Liver (tissue), 9 donors: ENCODE measurements around the gene XAB2. TPM values are rescaled to one million over a fixed set of nuclear protein-coding genes. Genes with fewer than 3 reads are reported as not detected.

ENCODE experiments used
- DNase-seq: peaks from one replicate; pipeline ENCODE4 v3.0.0-alpha.2; 2017; ENCODE audit warnings: low spot score
- H3K27ac ChIP-seq, 2 donors: one replicate each; pipeline ENCODE4 v1.7.0; 2013; ENCODE audit warnings: inconsistent platforms in 2 of 2, low read length in 2 of 2, control low read depth in 1 of 2, low read depth in 1 of 2, mild to moderate bottlenecking in 1 of 2
- H3K27me3 ChIP-seq, 4 donors: one replicate each; pipeline versions ENCODE4 v1.6.1 to v1.7.0; 2013; ENCODE audit warnings: low read length in 3 of 4, inconsistent platforms in 1 of 4, mild to moderate bottlenecking in 1 of 4, moderate library complexity in 1 of 4; ENCODE audit not compliant: control insufficient read depth in 4 of 4, insufficient read depth in 4 of 4
- H3K36me3 ChIP-seq, 4 donors: one replicate each; pipeline versions ENCODE4 v1.6.1 to v1.7.0; 2013; ENCODE audit warnings: low read length in 3 of 4, mild to moderate bottlenecking in 3 of 4, low read depth in 1 of 4, moderate library complexity in 1 of 4; ENCODE audit not compliant: control insufficient read depth in 4 of 4, insufficient read depth in 3 of 4
- H3K4me1 ChIP-seq, 4 donors: one replicate each; pipeline versions ENCODE4 v1.6.1 to v1.7.0; 2013; ENCODE audit warnings: low read length in 3 of 4, mild to moderate bottlenecking in 3 of 4, moderate library complexity in 1 of 4; ENCODE audit not compliant: control insufficient read depth in 4 of 4, insufficient read depth in 4 of 4
- H3K4me3 ChIP-seq, 3 donors: one replicate each; pipeline versions ENCODE4 v1.6.1 to v1.7.0; 2013; ENCODE audit warnings: low read length in 3 of 3, control low read depth in 1 of 3, low read depth in 1 of 3, mild to moderate bottlenecking in 1 of 3
- H3K9ac ChIP-seq, 2 donors: one replicate each; pipeline ENCODE4 v1.7.0; 2013; ENCODE audit warnings: low read length in 2 of 2, mild to moderate bottlenecking in 2 of 2, moderate library complexity in 2 of 2, control low read depth in 1 of 2, low read depth in 1 of 2
- H3K9me3 ChIP-seq, 4 donors: one replicate each; pipeline versions ENCODE4 v1.6.1 to v1.7.0; 2013; ENCODE audit warnings: low read length in 3 of 4; ENCODE audit not compliant: control insufficient read depth in 4 of 4
- ATF3 ChIP-seq: IDR thresholded peaks from 2 replicates; pipeline ENCODE4 v1.6.1; 2016; ENCODE audit warnings: antibody characterized with exemption
- CTCF ChIP-seq: fragments of 150-350 bp; IDR thresholded peaks from 2 replicates; pipeline ENCODE4 v1.5.1; 2017; ENCODE audit warnings: improper control_type of control experiment, low read depth, low read length; ENCODE audit not compliant: missing input control
- EGR1 ChIP-seq, 2 donors: IDR thresholded peaks; 2 replicates each; pipeline ENCODE4 v1.6.1; 2016 to 2018; ENCODE audit warnings: antibody characterized with exemption in 2 of 2, low read depth in 2 of 2
- HNF4A ChIP-seq, 2 donors: conservative IDR thresholded peaks; 2 replicates each; pipeline ENCODE4 v1.6.1; 2016; ENCODE audit warnings: antibody characterized with exemption in 2 of 2, mild to moderate bottlenecking in 2 of 2
- HNF4G ChIP-seq: IDR thresholded peaks from 2 replicates; pipeline ENCODE4 v1.6.1; 2016; ENCODE audit warnings: antibody characterized with exemption
- NR2F2 ChIP-seq: IDR thresholded peaks from 2 replicates; pipeline ENCODE4 v1.6.1; 2016; ENCODE audit warnings: antibody characterized with exemption
- RAD21 ChIP-seq, 2 donors: IDR thresholded peaks; 2 replicates each; pipeline ENCODE4 v1.6.1; 2016; ENCODE audit warnings: antibody characterized with exemption in 2 of 2, mild to moderate bottlenecking in 2 of 2
- REST ChIP-seq: IDR thresholded peaks from 2 replicates; pipeline ENCODE4 v1.6.1; 2016; ENCODE audit warnings: antibody characterized with exemption, mild to moderate bottlenecking
- RXRA ChIP-seq, 2 donors: IDR thresholded peaks; 2 replicates each; pipeline ENCODE4 v1.6.1; 2017 to 2018; ENCODE audit warnings: antibody characterized with exemption in 2 of 2, mild to moderate bottlenecking in 1 of 2
- SP1 ChIP-seq: IDR thresholded peaks from 2 replicates; pipeline ENCODE4 v1.6.1; 2018; ENCODE audit warnings: antibody characterized with exemption, mild to moderate bottlenecking
- TAF1 ChIP-seq: conservative IDR thresholded peaks from 2 replicates; pipeline ENCODE4 v1.6.1; 2016; ENCODE audit warnings: antibody characterized with exemption, mild to moderate bottlenecking
- YY1 ChIP-seq: IDR thresholded peaks from 2 replicates; pipeline ENCODE4 v1.6.1; 2016; ENCODE audit warnings: antibody characterized with exemption, mild to moderate bottlenecking
- WGBS: extraction: QIAGEN DNeasy Blood & Tissue Kit; methylation state at CpG from one replicate; pipeline ENCODE4 v1.1.7; 2013; 5-methylcytosine and 5-hydroxymethylcytosine counted together
- polyA plus RNA-seq, 2 donors: library from polyadenylated mRNA; stranded (reverse) in 1 of 2; unstranded in 1 of 2; fragments of 200-250 nt in 1 of 2; fragments of >200 nt in 1 of 2; fragmentation: Nextera tagmentation in 1 of 2; extraction: Ambion mirVana in 1 of 2; gene quantifications; one replicate each; pipeline versions ENCODE4 v1.2.1 to v1.2.3, GENCODE V29; 2013 to 2015
- total RNA-seq, 2 donors: library from RNA; depleted of rRNA; stranded (reverse); fragments of >200 nt; gene quantifications; one replicate each; pipeline ENCODE4 v1.2.3, GENCODE V29; 2014
- donor health status: healthy.
- donor health status: healthy.
- donor health status: healthy.
- donor health status: healthy.
- donor health status: healthy.

XAB2 gene
- total and polyA plus RNA-seq, 4 donors, result 5.1 to 21.3 (median 15.3) TPM

DNA sequence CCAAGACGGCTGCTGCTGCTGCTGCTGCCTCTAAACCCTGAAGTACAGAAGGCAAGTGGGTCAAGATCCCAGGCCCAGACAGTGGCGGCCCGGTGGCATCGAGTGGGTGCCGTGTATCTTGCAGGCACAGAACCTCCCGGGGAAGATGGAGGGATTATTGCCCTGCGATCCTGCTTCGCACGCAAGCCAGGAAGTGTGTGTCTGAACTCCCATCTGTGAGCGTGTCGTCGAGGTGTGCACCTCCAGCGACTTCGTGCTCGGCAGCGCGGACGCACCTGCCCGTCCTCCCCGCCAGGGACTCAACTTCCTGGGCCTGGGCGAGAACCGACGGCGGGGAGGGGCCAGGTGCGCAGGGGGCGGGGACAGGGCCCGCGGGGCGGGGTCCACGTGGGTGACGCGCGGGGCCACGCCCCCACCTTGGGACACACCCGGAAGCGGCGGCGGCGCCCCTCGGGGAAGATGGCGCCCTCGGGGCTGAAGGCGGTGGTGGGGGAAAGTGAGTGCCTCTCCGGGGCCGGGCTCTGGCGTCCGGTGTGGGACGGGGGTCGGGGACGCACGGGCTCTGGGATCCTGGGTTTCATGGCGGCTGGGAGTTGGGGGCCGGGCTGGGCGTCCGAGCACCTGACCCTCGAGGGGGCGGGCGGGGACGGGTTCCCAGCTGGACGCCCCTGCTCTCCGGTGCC is 7.5 kb upstream of the XAB2 start, which contains the start of gene STXBP2:
Gene STXBP2, plus strand, starts transcription at position 420 of the 683 bp plus-strand sequence. Its CDS starts 40 bp downstream, at position 460.
- Histone ChIP-seq H3K9me3 (no peaks in the 10 kb centered on the region), H3K4me1 (peaks cover 1 to 25% (median 15%) of the 10 kb centered on the region in 4 donors), H3K27ac (peak within 1 kb of the TSS; percentile 48 to 62), H3K4me3 (peak within 1 kb of the TSS; percentile 49 to 79 (median 77)), H3K9ac (peak within 1 kb of the TSS; percentile 60 to 78), H3K27me3 (no peaks in the 10 kb centered on the region), H3K36me3 (peaks cover 0 to 3% (median 0%) of the 10 kb centered on the region in 4 donors)
- DNase-seq, result peak; percentile 91
- no peak for TF ChIP-seq ATF3
- TF ChIP-seq HNF4A (conservative IDR thresholded peaks at IDR 0.05), result no peak
- TF ChIP-seq YY1, result no peak
- TF ChIP-seq CTCF, result peak; percentile 23
- no peak for TF ChIP-seq HNF4G
- TF ChIP-seq REST, result no peak
- no peak for TF ChIP-seq RAD21 (IDR thresholded peaks at IDR 0.05)
- TF ChIP-seq TAF1, result no peak
- no peak for TF ChIP-seq NR2F2
- 8% methylated on average over 61 of the region's 61 CpGs for WGBS

DNA sequence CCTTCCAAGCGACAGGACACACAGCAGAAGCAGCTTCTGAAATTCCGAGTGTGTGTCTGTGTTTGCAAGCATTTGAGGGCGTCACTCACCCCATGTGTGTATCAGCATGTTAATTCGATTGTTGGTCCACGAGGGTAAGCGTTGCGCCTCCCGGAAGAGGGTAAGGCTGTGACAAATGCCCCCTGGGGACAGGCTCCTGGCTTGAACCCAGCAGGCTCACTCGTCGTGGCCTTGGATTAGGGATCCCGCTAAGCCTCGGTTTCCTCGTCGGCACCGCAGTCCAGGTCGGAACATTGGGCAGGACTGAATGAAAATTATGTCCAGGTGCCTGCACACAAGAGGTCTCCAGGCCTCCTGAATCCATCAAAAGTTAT is 7.0 kb upstream of the XAB2 start:
- Histone ChIP-seq H3K27ac (peak overlapping the region in 1 of 2 donors; percentile 62), H3K36me3 (peaks cover 0 to 6% (median 0%) of the 10 kb centered on the region in 4 donors), H3K27me3 (no peaks in the 10 kb centered on the region), H3K9ac (peak overlapping the region in 1 of 2 donors; percentile 25), H3K4me1 (peaks cover 1 to 25% (median 15%) of the 10 kb centered on the region in 4 donors), H3K4me3 (peak overlapping the region in 2 of 3 donors; percentile 77 to 79), H3K9me3 (no peaks in the 10 kb centered on the region)
- TF ChIP-seq HNF4A (conservative IDR thresholded peaks at IDR 0.05), result no peak
- TF ChIP-seq HNF4G, result no peak
- TF ChIP-seq SP1, result no peak
- TF ChIP-seq YY1, result no peak
- no peak for TF ChIP-seq RAD21 (IDR thresholded peaks at IDR 0.05)
- no peak for TF ChIP-seq TAF1
- no peak for TF ChIP-seq NR2F2
- TF ChIP-seq RXRA (IDR thresholded peaks at IDR 0.05), result no peak
- no peak for TF ChIP-seq EGR1 (IDR thresholded peaks at IDR 0.05; ENCODE audit: low read depth in 2 of 2)
- no peak for TF ChIP-seq CTCF
- 75% methylated on average over 16 of the region's 16 CpGs for WGBS
- no peak for DNase-seq
